Activated CD8-positive, alpha-beta memory T cell treated with anti-CD3 and anti-CD28 coated beads for 1 hour (primary cell): ENCODE results near the gene B3GALNT2.

Experiments used
- DNase-seq, 2 donors: peaks; one replicate each; pipeline ENCODE4 v3.0.0-alpha.2; 2020; ENCODE audit warnings: low read depth in 1 of 2; ENCODE audit errors: extremely low read depth in 1 of 2

B3GALNT2 gene

DNA sequence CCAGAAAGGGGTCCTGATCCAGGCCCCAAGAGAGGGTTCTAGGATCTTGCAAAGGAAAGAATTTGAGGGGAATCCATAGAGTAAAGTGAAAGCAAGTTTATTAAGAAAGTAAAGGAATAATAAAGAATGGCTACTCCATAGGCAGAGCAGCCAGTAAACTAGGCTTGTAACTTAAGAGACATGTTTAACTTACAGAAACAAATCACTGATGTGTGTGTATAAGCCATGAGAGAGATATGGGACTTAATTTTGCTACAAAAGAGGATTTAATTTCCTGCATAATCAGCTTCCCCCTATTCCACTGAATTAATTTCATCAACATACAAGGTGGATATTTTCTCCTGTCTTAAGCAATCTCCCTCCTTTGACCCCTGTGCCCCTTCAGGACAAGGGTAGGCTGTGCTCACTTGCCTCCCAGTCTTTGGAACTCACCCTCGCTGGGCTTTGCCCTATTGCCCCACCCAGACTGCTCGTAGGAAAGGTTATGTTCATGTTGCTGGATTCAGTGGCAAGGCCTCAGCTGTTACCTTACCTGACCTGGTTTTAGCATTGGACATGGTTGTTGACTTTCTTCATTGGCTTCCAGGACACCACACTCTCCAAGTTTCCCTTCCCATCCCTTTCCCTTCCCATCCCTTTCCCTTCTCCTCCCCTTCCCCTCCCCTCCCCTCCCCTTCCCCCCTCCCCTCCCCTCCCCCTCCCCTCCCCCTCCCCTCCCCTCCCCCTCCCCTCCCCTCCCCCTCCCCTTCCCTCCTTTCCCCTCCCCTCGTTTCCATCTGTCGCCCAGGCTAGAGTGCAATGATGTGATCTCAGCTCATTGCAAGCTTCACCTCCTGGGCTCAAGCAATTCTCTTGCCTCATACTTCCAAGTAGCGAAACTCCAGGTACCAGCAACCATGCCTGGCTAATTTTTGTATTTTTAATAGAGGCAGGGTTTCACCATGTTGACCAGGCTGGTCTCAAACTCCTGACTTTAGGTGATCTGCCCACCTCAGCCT lies 92.5 kb downstream of the B3GALNT2 start:
- no peak for DNase-seq

DNA sequence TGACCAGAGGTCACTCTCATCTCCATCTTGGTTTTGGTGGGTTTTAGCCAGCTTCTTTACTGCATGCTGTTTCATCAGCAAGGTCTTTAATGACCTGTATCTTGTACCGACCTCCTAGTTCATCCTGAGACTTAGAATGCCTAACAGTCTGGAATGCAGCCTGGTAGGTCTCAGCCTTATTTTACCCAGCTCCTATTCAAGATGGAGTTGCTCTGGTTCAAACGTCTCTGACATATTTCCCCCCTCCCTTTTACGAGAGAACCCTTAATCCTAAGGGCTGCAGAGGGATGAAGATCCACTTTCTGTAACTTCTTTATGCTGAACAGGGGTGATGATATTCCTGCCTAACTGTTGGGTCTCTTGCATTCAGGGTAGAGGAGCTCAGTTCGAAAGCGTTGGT lies 93.8 kb downstream of the B3GALNT2 start:
- DNase-seq = no peak

DNA sequence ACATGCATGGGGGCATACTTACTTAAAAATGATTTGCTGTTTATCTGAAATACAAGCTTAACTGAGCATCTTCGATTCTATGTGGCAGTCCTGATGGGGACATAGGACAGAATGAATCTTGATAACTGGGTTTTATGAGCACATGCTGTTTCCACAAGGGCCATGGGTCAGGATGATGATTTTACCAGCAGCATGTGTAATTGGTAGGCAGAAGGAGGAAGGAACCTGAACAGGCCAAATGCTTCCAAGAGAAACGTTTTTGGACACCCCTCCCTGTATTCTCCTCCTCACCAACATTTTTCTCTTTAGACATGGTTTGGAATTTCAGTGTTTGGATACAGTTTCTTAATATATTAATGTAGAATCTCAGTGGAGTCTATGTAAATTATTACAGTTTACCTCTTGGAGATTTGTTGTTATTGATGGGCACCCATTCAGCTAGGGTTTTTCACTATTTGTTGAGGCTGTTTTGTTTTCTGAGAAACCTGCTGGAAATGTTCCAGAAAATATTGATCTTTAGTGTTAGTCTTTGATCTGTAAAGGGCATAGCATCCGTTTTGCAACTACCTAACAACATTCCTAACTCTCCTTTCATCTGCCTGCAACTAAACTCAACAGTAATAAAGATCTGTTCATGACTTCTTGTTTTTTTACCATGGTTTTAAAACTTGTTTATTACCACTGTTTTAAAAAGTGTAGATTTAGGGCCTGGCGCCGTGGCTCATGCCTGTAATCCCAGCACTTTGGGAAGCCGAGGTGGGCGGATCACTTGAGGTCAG lies 95.0 kb downstream of the B3GALNT2 start:
- no peak for DNase-seq

DNA sequence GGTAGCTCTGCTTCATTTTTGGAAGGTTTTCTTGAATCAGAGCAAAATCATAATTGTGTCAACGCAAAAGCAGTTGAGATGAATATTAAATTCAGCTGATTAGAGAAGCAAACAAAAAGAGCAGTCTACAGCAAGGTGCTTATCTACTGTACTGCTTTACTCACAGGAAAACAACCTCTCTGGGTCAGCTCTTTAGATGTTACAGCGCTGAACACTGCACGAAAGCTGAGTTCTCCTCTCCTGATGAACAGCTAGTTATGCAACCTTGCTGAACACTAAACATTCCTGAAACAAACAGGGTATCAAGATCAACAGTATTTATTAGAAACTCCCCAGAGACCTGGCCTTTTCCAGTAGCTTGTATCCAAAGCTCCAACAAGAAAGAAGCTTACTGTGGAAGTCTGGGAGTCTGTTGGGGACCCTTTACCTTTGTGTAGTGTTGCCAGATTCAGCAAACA lies 95.7 kb downstream of the B3GALNT2 start:
- DNase-seq = no peak

DNA sequence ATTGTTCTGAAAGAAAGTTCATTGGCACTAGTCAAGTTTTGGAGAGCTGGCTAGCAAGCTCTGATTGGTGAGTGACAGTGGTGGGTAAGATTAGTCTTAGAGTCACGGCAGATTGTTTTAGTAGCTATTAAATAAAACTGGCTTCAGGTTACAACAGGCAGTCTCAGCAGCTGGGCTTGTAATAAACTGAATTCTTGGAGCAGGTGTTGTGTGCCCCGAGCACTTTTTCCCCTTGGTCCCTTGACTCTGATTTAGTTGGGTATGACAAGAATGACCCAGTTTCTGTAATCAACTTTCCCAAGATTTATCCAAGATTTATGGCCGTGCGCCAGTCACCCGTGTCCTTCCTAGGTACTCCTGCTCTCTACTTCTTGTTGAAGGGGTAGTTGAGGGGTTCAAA lies 96.8 kb downstream of the B3GALNT2 start:
- no peak for DNase-seq

DNA sequence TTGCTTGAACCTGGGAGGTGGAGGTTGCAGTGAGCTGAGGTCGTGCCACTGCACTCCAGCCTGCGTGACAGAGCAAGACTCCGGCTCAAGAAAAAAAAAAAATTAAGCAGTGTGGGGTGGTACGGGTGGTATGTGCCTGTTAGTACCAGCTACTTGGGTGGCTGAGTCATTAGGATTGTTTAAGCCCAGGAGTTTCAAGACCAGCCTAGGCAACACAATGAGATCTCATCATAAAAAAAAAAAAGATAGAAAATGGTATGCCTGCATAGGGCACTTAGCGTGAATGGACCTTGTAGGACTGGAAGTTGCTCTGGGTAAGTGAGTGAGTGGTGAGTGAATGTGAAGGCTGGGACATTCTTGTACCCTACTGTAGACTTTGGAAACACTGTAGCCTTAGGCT lies 100.1 kb downstream of the B3GALNT2 start:
- DNase-seq = no peak

DNA sequence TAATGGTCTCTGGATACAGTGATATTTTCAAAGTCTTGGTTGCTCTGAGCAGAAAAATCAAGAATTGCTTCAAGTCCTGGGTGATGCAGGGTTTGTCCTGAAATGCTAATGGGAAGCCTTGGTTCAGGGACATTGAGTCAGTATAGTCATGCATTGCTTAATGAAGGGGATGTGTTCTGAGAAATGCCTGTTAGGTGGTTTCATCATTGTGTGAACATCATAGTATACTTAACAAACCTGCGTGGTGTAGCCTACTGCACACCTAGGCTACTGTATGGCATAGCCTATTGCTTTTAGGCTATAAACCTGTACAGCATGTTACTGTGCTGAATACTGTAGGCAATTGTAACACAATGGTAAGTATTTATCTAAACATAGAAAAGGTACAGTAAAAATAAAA lies 100.7 kb downstream of the B3GALNT2 start:
- DNase-seq = no peak

DNA sequence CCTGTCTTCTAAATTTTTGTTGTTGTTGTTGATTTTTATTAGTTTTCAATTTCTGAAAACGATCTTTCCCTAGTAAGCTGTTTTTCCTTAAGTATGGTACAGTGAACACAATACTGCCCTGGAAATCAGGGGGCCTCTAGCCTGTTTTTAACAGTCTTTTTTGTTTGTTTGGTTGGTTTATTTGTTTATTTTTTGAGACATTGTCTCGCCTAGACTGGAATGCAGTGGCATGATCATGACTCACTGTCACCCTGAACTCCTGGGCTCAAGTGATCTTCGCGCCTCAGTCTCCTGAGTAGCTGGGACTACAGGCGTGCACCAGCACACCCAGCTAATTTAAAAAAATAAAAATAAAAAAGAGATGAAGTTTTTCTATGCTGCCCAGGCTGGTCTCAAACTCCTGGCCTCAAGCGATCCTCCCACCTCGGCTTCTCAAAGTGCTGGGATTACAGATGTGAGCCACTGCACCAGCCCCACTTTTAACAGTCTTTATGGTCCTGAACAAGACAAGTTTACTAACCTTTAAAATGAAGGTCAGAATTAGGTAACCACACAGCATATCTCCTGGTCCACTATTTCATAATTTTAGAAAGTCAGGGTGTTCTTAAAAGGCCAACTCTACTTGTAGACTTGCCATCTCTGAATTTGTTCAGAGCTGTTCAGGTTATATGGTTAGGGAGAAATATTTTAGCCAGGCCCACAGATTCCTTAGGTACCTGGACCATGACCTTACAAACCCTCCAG lies 101.6 kb downstream of the B3GALNT2 start:
- DNase-seq = no peak

DNA sequence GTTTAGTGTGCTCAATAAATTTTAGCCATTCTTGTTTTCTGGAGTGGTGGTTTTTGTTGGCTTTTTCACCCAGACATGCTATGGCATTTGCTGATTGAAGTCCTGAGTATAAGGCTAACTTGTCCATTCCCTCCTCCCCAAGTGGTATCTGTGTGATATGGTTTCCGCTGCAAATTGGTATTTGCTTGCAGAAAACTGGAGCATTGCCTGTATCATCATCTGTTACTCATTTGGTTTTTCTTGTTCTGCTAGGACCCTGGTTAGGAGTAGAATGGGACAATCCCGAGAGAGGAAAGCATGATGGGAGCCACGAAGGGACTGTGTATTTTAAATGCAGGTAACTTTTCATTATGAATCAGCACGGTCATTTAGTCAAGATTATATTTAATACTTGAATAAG lies 103.0 kb downstream of the B3GALNT2 start:
- no peak for DNase-seq
